KMS-11 (cell line): ENCODE measurements around the gene ITGB7.

ENCODE experiments used
- H2AFZ ChIP-seq: fragments of 200-600 bp; sonication (generic); 2 replicates; pipeline ENCODE4 v1.6.1; 2016; ENCODE audit warnings: antibody characterized with exemption, mixed run types, low read depth
- H3K27ac ChIP-seq: fragments of 200-600 bp; sonication (generic); 2 replicates; pipeline ENCODE4 v1.6.1; 2016; ENCODE audit warnings: mild to moderate bottlenecking, mixed run types
- H3K27me3 ChIP-seq: fragments of 200-600 bp; sonication (generic); 2 replicates; pipeline ENCODE4 v1.6.1; 2017; ENCODE audit warnings: mild to moderate bottlenecking, low read depth, mixed run types, moderate library complexity; ENCODE audit not compliant: insufficient read depth
- H3K36me3 ChIP-seq: fragments of 200-600 bp; sonication (generic); 2 replicates; pipeline ENCODE4 v1.6.1; 2017; ENCODE audit warnings: mild to moderate bottlenecking, mixed run types; ENCODE audit not compliant: insufficient read depth
- H3K4me1 ChIP-seq: fragments of 200-600 bp; sonication (generic); 2 replicates; pipeline ENCODE4 v1.6.1; 2016; ENCODE audit warnings: mild to moderate bottlenecking, low read depth, mixed run types; ENCODE audit not compliant: poor library complexity, severe bottlenecking
- H3K4me2 ChIP-seq: fragments of 200-600 bp; sonication (generic); 2 replicates; pipeline ENCODE4 v1.7.0; 2016; ENCODE audit warnings: mild to moderate bottlenecking, mixed run types
- H3K4me3 ChIP-seq: fragments of 200-600 bp; sonication (generic); IDR thresholded peaks from 2 replicates; pipeline ENCODE4 v1.6.1; 2017; ENCODE audit warnings: low read depth, low read length, mixed read lengths; ENCODE audit not compliant: insufficient read depth
- H3K79me2 ChIP-seq: fragments of 200-600 bp; sonication (generic); 2 replicates; pipeline ENCODE4 v1.6.1; 2016; ENCODE audit warnings: low read depth, mixed run types; ENCODE audit not compliant: insufficient read depth
- H3K9ac ChIP-seq: fragments of 200-600 bp; sonication (generic); 2 replicates; pipeline ENCODE4 v1.6.1; 2016; ENCODE audit warnings: mild to moderate bottlenecking, mixed run types
- H4K20me1 ChIP-seq: fragments of 200-600 bp; sonication (generic); 2 replicates; pipeline ENCODE4 v1.6.1; 2016; ENCODE audit warnings: mild to moderate bottlenecking, mixed run types; ENCODE audit not compliant: insufficient read depth
- TF ChIP-seq, protein P1 (sequence below): fragments of 200-600 bp; sonication (generic); conservative IDR thresholded peaks from 2 replicates; pipeline ENCODE4 v1.6.1; 2017; ENCODE audit warnings: low read depth, mild to moderate bottlenecking, antibody characterized with exemption, low read length, moderate library complexity, mixed read lengths

Gene ITGB7

DNA sequence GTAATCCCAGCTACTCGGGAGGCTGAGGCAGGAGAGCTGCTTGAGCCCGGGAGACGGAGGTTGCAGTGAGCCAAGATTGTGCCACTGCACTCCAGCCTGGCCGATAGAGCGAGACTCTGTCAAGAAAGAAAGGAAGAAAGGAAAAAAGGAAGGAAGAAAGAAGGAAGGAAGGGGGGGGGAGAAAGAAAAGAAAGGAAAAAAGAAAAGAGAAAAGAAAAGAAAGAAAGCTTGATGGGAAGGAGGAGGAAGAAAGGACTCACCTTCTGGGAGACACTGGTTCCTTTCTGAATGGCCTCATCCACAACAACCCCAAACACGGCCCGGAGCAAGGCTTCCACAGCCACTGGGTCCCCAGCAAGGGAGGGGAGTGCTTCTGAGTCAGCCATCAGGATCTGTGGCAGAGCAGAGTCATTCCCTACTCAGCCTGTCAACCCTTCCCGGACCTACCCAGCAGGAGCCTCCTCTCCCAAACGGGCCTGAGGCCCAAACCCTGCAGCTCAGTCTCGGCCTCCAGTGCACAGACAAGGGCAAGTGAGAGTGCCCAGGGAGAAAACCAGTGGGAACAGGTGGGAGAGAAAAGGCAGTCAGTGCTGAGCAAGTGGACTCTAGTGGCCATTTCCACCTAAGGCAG lies 33.9 kb downstream of the ITGB7 start:
- no peak overlapping the region for H3K27ac ChIP-seq
- no peaks in the 10 kb centered on the region for H3K36me3 ChIP-seq
- H2AFZ ChIP-seq: no peak overlapping the region
- H3K27me3 ChIP-seq: no peaks in the 10 kb centered on the region
- no peak overlapping the region for H3K4me2 ChIP-seq
- H3K9ac ChIP-seq: no peak overlapping the region
- H3K4me3 ChIP-seq: no peak overlapping the region
- H3K79me2 ChIP-seq: peaks cover 3% of the 10 kb centered on the region; the same call in 1 of the 2 replicates
- TF ChIP-seq, protein P1, sequence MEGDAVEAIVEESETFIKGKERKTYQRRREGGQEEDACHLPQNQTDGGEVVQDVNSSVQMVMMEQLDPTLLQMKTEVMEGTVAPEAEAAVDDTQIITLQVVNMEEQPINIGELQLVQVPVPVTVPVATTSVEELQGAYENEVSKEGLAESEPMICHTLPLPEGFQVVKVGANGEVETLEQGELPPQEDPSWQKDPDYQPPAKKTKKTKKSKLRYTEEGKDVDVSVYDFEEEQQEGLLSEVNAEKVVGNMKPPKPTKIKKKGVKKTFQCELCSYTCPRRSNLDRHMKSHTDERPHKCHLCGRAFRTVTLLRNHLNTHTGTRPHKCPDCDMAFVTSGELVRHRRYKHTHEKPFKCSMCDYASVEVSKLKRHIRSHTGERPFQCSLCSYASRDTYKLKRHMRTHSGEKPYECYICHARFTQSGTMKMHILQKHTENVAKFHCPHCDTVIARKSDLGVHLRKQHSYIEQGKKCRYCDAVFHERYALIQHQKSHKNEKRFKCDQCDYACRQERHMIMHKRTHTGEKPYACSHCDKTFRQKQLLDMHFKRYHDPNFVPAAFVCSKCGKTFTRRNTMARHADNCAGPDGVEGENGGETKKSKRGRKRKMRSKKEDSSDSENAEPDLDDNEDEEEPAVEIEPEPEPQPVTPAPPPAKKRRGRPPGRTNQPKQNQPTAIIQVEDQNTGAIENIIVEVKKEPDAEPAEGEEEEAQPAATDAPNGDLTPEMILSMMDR: no peak
- peaks cover 30% of the 10 kb centered on the region for H3K4me1 ChIP-seq
- H4K20me1 ChIP-seq: no peaks in the 10 kb centered on the region

DNA sequence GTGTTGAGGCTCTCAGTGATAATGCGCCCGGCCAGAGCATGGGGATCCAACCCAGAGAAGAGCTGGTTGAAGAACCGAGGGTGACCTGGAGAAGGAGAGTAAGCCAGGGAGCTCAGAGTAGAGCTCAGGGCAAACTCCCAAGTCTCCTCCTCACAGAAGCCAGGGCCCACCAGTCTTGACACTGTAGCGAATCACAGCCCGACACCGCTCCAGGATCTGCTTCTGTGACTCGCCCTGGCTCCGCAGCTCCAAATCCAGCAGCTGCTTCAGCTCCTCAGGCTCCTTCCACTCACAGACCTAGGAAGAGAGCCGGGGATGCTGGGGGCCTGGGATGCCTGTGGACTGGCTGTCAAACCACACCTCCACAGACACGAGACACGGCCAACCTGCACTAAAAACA lies 34.7 kb downstream of the ITGB7 start:
- Histone ChIP-seq H3K27ac (no peak overlapping the region), H3K27me3 (no peaks in the 10 kb centered on the region), H4K20me1 (no peaks in the 10 kb centered on the region), H3K9ac (no peak overlapping the region), H3K4me3 (no peak overlapping the region), H3K36me3 (no peaks in the 10 kb centered on the region), H3K4me1 (peaks cover 26% of the 10 kb centered on the region), H3K79me2 (no peaks in the 10 kb centered on the region), H3K4me2 (no peak overlapping the region), H2AFZ (no peak overlapping the region)
- TF ChIP-seq, protein P1: no peak

DNA sequence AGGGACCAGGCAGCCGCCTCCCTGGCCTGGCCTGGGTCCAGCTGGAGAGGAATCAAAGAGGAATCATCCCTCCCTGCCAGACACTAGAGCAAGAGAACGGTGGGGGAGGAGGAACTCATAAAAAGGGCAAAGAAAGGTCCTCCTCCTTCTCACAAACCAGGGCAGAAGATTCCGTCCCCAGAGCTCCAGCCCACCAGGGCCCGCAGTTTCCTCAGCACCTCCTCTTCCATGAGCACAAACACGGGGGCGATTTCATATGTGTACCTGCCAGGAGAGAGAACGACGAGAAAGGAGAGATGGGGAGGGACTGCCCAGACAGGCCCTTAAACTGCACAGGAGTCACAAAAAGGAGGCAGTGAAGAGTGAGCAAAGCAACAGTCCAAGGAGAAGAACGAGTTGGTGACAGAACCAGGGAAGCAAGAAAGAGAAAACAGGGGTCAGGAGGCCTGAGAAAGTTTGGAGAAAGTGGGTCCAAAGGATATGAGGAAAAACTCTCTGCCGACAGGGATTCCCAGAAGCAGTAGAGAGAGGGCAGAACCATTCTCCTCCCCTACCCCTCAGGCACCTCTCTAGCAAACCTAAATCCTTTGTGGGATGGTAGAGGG lies 35.2 kb downstream of the ITGB7 start:
- Histone ChIP-seq H3K9ac (no peak overlapping the region), H4K20me1 (no peaks in the 10 kb centered on the region), H2AFZ (no peak overlapping the region), H3K4me1 (peaks cover 24% of the 10 kb centered on the region), H3K27ac (no peak overlapping the region), H3K4me2 (no peak overlapping the region), H3K79me2 (no peaks in the 10 kb centered on the region), H3K36me3 (no peaks in the 10 kb centered on the region), H3K27me3 (no peaks in the 10 kb centered on the region), H3K4me3 (no peak overlapping the region)
- TF ChIP-seq, protein P1: no peak

DNA sequence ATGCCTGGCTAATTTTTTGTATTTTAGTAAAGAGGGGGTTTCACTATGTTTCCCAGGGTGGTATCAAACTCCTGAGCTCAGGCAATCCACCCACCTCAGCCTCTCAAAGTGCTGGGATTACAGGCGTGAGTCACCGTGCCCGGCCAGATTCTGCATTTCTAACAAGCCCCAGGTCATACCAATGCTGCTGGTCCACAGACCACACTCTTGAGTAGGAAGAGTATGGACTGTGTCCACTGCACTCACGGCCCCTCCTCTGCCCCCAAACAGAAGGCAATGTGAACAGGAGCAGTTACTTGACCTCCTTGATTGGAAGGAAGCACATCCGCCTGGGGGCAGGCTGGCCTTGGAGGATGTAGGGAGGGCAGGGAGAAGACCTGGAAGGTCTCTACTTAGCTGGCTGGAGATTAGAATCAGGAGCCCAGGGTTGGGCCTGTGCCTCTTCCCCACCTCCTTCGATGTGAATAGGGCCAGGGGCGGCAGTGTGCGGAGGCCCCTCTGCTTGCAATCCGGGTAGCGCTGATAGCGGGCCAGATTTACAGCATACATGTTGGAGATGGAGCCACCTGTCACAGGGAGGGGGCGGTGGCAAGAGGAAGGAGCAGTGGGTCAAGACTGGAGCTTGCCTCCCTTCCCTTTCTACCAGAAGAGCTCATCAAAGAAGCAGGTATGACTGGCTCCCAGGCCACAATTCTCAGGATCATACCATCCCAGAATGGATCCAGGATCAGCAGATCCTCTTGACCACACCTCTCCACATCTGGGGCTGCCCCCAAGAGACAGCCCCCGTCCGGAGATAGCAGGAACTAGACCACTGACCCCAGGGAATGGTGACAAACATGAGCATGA lies 36.0 kb downstream of the ITGB7 start:
- no peaks in the 10 kb centered on the region for H4K20me1 ChIP-seq
- H3K27ac ChIP-seq: no peak overlapping the region
- no peaks in the 10 kb centered on the region for H3K36me3 ChIP-seq
- no peak overlapping the region for H3K4me2 ChIP-seq
- peaks cover 24% of the 10 kb centered on the region for H3K4me1 ChIP-seq
- H3K79me2 ChIP-seq: no peaks in the 10 kb centered on the region
- H3K4me3 ChIP-seq: no peak overlapping the region
- H2AFZ ChIP-seq: no peak overlapping the region
- no peaks in the 10 kb centered on the region for H3K27me3 ChIP-seq
- TF ChIP-seq, protein P1: no peak
- H3K9ac ChIP-seq: no peak overlapping the region
